Gastroesophageal sphincter (tissue), 3 donors: ENCODE results near the gene LPO.

Experiments used
- CTCF ChIP-seq, 4 experiments: fragments of 200-600 bp in 2 of 4; fragments of 450-650 bp in 2 of 4; sonication (generic) in 1 of 4; IDR thresholded peaks; one replicate each; pipeline ENCODE4 v1.5.1; 2017 to 2019; ENCODE audit warnings: antibody characterized with exemption in 4 of 4, mild to moderate bottlenecking in 2 of 4, moderate library complexity in 2 of 4
- EP300 ChIP-seq: sonication (generic); formaldehyde crosslinking; IDR thresholded peaks from one replicate; pipeline ENCODE4 v1.6.1; 2017; ENCODE audit warnings: antibody characterized with exemption, mild to moderate bottlenecking
- POLR2A ChIP-seq, 2 donors: fragments of 450-650 bp; IDR thresholded peaks; one replicate each; pipeline ENCODE4 v1.6.1; 2017; ENCODE audit warnings: antibody characterized with exemption in 2 of 2, mild to moderate bottlenecking in 2 of 2, moderate library complexity in 1 of 2
- POLR2AphosphoS5 ChIP-seq: sonication (generic); formaldehyde crosslinking; IDR thresholded peaks from one replicate; pipeline ENCODE4 v1.6.1; 2017; ENCODE audit warnings: antibody characterized with exemption

- TF ChIP-seq CTCF (IDR thresholded peaks at IDR 0.05) (no peak), POLR2AphosphoS5 (no peak), POLR2A (IDR thresholded peaks at IDR 0.05) (no peak), EP300 (no peak)
These were observed 45.8 kb upstream of the LPO start, which contains the start of gene EPX for GRCh38 chr17:58192612-58193011.
